Fibroblast of villous mesenchyme (primary cell): Measurements from ENCODE around the gene FNIP2. TPM values are rescaled to one million over a fixed set of nuclear protein-coding genes. Genes with fewer than 3 reads are reported as not detected.
"Not testable (repeated sequence)": the region's sequence is repeated elsewhere in the genome, so short reads cannot be mapped to it uniquely, and the experiment has no call there.

ENCODE experiments used
- DNase-seq: peaks from one replicate; pipeline ENCODE4 v3.0.0-alpha.2; 2010; ENCODE audit warnings: low read depth
- H3K4me3 ChIP-seq: 2 replicates; pipeline ENCODE4 v1.5.1; 2011; ENCODE audit warnings: low read depth, mild to moderate bottlenecking, low read length
- total RNA-seq: library from RNA; depleted of rRNA; stranded (reverse); fragments of >200 nt; gene quantifications from 2 replicates; pipeline ENCODE4 v1.2.3, GENCODE V29; 2012
- TF ChIP-seq, protein P1 (sequence below): IDR thresholded peaks from 2 replicates; pipeline ENCODE4 v1.5.1; 2012; ENCODE audit warnings: low read depth, mild to moderate bottlenecking, low read length; ENCODE audit not compliant: insufficient read depth

FNIP2 gene
- total RNA-seq, 1 donor, result 24.6 TPM

GRCh38 chr4:158827543-158827981 is 58.7 kb downstream of the FNIP2 start:
- TF ChIP-seq, protein P1, sequence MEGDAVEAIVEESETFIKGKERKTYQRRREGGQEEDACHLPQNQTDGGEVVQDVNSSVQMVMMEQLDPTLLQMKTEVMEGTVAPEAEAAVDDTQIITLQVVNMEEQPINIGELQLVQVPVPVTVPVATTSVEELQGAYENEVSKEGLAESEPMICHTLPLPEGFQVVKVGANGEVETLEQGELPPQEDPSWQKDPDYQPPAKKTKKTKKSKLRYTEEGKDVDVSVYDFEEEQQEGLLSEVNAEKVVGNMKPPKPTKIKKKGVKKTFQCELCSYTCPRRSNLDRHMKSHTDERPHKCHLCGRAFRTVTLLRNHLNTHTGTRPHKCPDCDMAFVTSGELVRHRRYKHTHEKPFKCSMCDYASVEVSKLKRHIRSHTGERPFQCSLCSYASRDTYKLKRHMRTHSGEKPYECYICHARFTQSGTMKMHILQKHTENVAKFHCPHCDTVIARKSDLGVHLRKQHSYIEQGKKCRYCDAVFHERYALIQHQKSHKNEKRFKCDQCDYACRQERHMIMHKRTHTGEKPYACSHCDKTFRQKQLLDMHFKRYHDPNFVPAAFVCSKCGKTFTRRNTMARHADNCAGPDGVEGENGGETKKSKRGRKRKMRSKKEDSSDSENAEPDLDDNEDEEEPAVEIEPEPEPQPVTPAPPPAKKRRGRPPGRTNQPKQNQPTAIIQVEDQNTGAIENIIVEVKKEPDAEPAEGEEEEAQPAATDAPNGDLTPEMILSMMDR, result no peak
- DNase-seq, result no peak
- H3K4me3 ChIP-seq, result no peak overlapping the region

GRCh38 chr4:158828151-158828550 is 59.3 kb downstream of the FNIP2 start:
- DNase-seq, H3K4me3 ChIP-seq: not testable (repeated sequence)

DNA sequence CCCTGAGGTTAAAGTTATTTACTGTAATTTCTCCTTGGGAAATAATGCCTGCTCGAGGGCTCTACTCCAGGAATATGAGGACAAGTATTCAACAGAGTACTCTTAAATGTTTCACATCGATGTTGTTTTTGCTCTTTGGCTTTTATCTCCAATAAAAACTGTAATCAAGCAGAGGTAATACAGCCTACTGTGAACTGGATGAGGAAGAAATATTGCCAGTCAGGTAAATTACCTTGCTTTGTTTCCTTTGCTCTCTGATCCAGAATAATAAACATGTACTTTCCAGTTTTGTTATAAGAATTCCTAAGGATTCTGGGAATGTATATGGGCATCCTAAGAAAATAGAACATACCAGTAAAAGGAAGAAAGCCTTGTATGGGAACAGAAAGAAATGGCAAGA is 60.4 kb downstream of the FNIP2 start:
- H3K4me3 ChIP-seq, result no peak overlapping the region
- TF ChIP-seq, protein P1, result no peak
- DNase-seq, result no peak

- no peak overlapping the region for H3K4me3 ChIP-seq
- no peak for DNase-seq
- TF ChIP-seq, protein P1, result no peak
These were observed 64.8 kb downstream of the FNIP2 start for GRCh38 chr4:158833602-158834001.

GRCh38 chr4:158835226-158836001 is 66.6 kb downstream of the FNIP2 start:
- no peak overlapping the region for H3K4me3 ChIP-seq
- TF ChIP-seq, protein P1, result no peak
- no peak for DNase-seq

- no peak overlapping the region for H3K4me3 ChIP-seq
- TF ChIP-seq, protein P1, result no peak
- DNase-seq, result no peak
These were observed 67.2 kb downstream of the FNIP2 start for GRCh38 chr4:158836002-158836369.

GRCh38 chr4:158836828-158837449 is 68.1 kb downstream of the FNIP2 start:
- TF ChIP-seq, protein P1, result no peak
- H3K4me3 ChIP-seq, result no peak overlapping the region
- no peak for DNase-seq
